Upper lobe of left lung (tissue), 6 donors: ENCODE results near the gene ECT2. TPM values are rescaled to one million over a fixed set of nuclear protein-coding genes. Genes with fewer than 3 reads are reported as not detected.

Experiments
- ATAC-seq, 2 donors: fragments of 200-7000 bp; cut with Tn5 transposase; one replicate each; pipeline ENCODE4 v1.9.1; 2022; ENCODE audit warnings: mild to moderate bottlenecking in 2 of 2, moderate library complexity in 2 of 2; ENCODE audit not compliant: low FRiP score in 2 of 2
- DNase-seq, 2 donors: peaks; one replicate each; pipeline ENCODE4 v3.0.0-alpha.2; 2019 to 2020
- H3K27ac ChIP-seq, 4 donors: fragments of 200-600 bp; sonication (generic); one replicate each; pipeline ENCODE4 v1.5.1; 2016 to 2019
- H3K27me3 ChIP-seq, 4 donors: fragments of 200-600 bp; sonication (generic); one replicate each; pipeline ENCODE4 v1.5.1; 2017 to 2019
- H3K36me3 ChIP-seq, 4 donors: fragments of 200-600 bp; sonication (generic); one replicate each; pipeline ENCODE4 v1.5.1; 2016 to 2019
- H3K4me1 ChIP-seq, 4 donors: fragments of 200-600 bp; sonication (generic); one replicate each; pipeline ENCODE4 v1.5.1; 2018 to 2019
- H3K4me3 ChIP-seq, 4 donors: fragments of 200-600 bp; sonication (generic); one replicate each; pipeline ENCODE4 v1.5.1; 2017 to 2019; ENCODE audit warnings: mild to moderate bottlenecking in 2 of 4, moderate library complexity in 1 of 4
- H3K9me3 ChIP-seq, 4 donors: fragments of 200-600 bp; sonication (generic); one replicate each; pipeline ENCODE4 v1.5.1; 2018 to 2019
- EP300 ChIP-seq, 4 donors: sonication (generic); formaldehyde crosslinking; IDR thresholded peaks; one replicate each; pipeline ENCODE4 v1.5.1; 2017; ENCODE audit warnings: antibody characterized with exemption in 4 of 4, control low read depth in 2 of 4
- POLR2A ChIP-seq, 4 donors: fragments of 450-650 bp; IDR thresholded peaks; one replicate each; pipeline ENCODE4 v1.5.1; 2016 to 2017; ENCODE audit warnings: antibody characterized with exemption in 4 of 4, mild to moderate bottlenecking in 2 of 4
- POLR2AphosphoS5 ChIP-seq, 2 donors: sonication (generic); formaldehyde crosslinking; IDR thresholded peaks; one replicate each; pipeline ENCODE4 v1.5.1; 2017; ENCODE audit warnings: antibody characterized with exemption in 2 of 2
- WGBS, 2 donors: methylation state at CpG; one replicate each; pipeline ENCODE4 v1.1.5; 2017 to 2018; 5-methylcytosine and 5-hydroxymethylcytosine counted together
- total RNA-seq, 6 donors: library from RNA; depleted of rRNA in 4 of 6; stranded (reverse); fragments of >200 nt in 4 of 6; gene quantifications; one replicate each; pipeline versions ENCODE4 v1.1.0 to v1.2.1, GENCODE V29; 2016 to 2021
- TF ChIP-seq, protein P1 (sequence below), 6 experiments: fragments of 450-650 bp in 4 of 6; fragments of 200-600 bp in 2 of 6; sonication (generic) in 2 of 6; IDR thresholded peaks; one replicate each; pipeline ENCODE4 v1.5.1; 2016 to 2019; ENCODE audit warnings: antibody characterized with exemption in 6 of 6
- donor health status: DM: no; HTN: no; CAD: no; lungs with moderate emphysema.
- donor health status: DM: no; HTN: yes; CAD: no; lungs with severe emphysema.

Gene ECT2
- total RNA-seq, 6 donors from 2014 or later = 7.1 to 18.7 (median 13.7) TPM

GRCh38 chr3:172776049-172776717, 25.7 kb downstream of the ECT2 start:
- H3K9me3 ChIP-seq = no peaks in the 10 kb centered on the region
- no peak overlapping the region for H3K27ac ChIP-seq
- H3K27me3 ChIP-seq = no peaks in the 10 kb centered on the region
- no peak for ATAC-seq
- peaks cover 0 to 17% (median 4%) of the 10 kb centered on the region in 4 donors for H3K36me3 ChIP-seq
- TF ChIP-seq, protein P1, sequence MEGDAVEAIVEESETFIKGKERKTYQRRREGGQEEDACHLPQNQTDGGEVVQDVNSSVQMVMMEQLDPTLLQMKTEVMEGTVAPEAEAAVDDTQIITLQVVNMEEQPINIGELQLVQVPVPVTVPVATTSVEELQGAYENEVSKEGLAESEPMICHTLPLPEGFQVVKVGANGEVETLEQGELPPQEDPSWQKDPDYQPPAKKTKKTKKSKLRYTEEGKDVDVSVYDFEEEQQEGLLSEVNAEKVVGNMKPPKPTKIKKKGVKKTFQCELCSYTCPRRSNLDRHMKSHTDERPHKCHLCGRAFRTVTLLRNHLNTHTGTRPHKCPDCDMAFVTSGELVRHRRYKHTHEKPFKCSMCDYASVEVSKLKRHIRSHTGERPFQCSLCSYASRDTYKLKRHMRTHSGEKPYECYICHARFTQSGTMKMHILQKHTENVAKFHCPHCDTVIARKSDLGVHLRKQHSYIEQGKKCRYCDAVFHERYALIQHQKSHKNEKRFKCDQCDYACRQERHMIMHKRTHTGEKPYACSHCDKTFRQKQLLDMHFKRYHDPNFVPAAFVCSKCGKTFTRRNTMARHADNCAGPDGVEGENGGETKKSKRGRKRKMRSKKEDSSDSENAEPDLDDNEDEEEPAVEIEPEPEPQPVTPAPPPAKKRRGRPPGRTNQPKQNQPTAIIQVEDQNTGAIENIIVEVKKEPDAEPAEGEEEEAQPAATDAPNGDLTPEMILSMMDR (IDR thresholded peaks at IDR 0.05) = no peak
- TF ChIP-seq POLR2A (IDR thresholded peaks at IDR 0.05) (no peak), POLR2AphosphoS5 (IDR thresholded peaks at IDR 0.05) (no peak), EP300 (IDR thresholded peaks at IDR 0.05) (no peak)
- DNase-seq = no peak
- no peak overlapping the region for H3K4me3 ChIP-seq
- WGBS, 2 donors = 82 to 87% methylated on average over 5 of the region's 5 CpGs
- no peaks in the 10 kb centered on the region for H3K4me1 ChIP-seq

- no peaks in the 10 kb centered on the region for H3K27me3 ChIP-seq
These were observed 27.4 kb downstream of the ECT2 start for GRCh38 chr3:172777901-172778300.

DNA sequence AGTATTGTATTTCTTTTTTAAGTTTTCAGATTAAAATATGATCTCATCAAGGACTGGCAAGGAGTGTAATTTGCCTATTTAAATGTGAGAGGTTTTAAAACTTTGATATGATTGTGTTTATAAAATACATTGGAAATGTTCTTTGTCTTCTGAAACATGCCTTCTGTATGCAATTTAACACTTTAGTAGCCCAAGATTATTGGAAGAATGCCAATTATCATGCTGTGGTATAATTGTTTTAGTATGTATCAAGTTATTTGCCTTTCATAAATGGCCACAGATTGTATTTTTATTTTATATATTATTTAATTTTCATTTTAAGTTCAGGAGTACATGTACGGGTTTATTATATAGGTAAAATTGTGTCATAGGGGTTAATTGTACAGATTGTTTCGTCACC, 31.7 kb downstream of the ECT2 start:
- no peaks in the 10 kb centered on the region for H3K27me3 ChIP-seq
- DNase-seq = no peak
- no peaks in the 10 kb centered on the region for H3K4me1 ChIP-seq
- H3K9me3 ChIP-seq = no peaks in the 10 kb centered on the region
- H3K36me3 ChIP-seq = peaks cover 0 to 9% (median 2%) of the 10 kb centered on the region in 4 donors
- ATAC-seq = no peak
- H3K27ac ChIP-seq = no peak overlapping the region
- TF ChIP-seq, protein P1 (IDR thresholded peaks at IDR 0.05) = no peak
- no peak for TF ChIP-seq POLR2A (IDR thresholded peaks at IDR 0.05)
- TF ChIP-seq POLR2AphosphoS5 (IDR thresholded peaks at IDR 0.05) = no peak
- no peak for TF ChIP-seq EP300 (IDR thresholded peaks at IDR 0.05)
- WGBS, 2 donors = 98 to 99% methylated on average over 2 of the region's 2 CpGs
- no peak overlapping the region for H3K4me3 ChIP-seq

More at GRCh38 chr3:172777901-172778300, 27.4 kb downstream of the ECT2 start:
- H3K4me3 ChIP-seq = no peak overlapping the region
- H3K27ac ChIP-seq = no peak overlapping the region
- WGBS, 2 donors = 96% methylated on average over 3 of the region's 3 CpGs
- no peaks in the 10 kb centered on the region for H3K9me3 ChIP-seq
- no peak for DNase-seq
- ATAC-seq = no peak
- H3K4me1 ChIP-seq = no peaks in the 10 kb centered on the region
- no peak for TF ChIP-seq EP300 (IDR thresholded peaks at IDR 0.05)
- TF ChIP-seq, protein P1 (IDR thresholded peaks at IDR 0.05) = no peak
- TF ChIP-seq POLR2AphosphoS5 (IDR thresholded peaks at IDR 0.05) = no peak
- TF ChIP-seq POLR2A (IDR thresholded peaks at IDR 0.05) = no peak
- peaks cover 0 to 17% (median 4%) of the 10 kb centered on the region in 4 donors for H3K36me3 ChIP-seq

- H3K4me1 ChIP-seq = no peaks in the 10 kb centered on the region
- H3K27me3 ChIP-seq = no peaks in the 10 kb centered on the region
- no peak overlapping the region for H3K27ac ChIP-seq
- 93 to 100% methylated on average over 1 of the region's 1 CpG for WGBS, 2 donors
- peaks cover 7 to 30% (median 10%) of the 10 kb centered on the region in 4 donors for H3K36me3 ChIP-seq
- TF ChIP-seq POLR2AphosphoS5 (IDR thresholded peaks at IDR 0.05) (no peak), EP300 (IDR thresholded peaks at IDR 0.05) (no peak), POLR2A (IDR thresholded peaks at IDR 0.05) (no peak)
- TF ChIP-seq, protein P1 (IDR thresholded peaks at IDR 0.05) = no peak
- H3K9me3 ChIP-seq = no peaks in the 10 kb centered on the region
- DNase-seq (no peak), ATAC-seq (no peak)
- H3K4me3 ChIP-seq = no peak overlapping the region
These were observed 35.5 kb downstream of the ECT2 start for GRCh38 chr3:172786036-172786435.

- Histone ChIP-seq H3K27me3 (no peaks in the 10 kb centered on the region), H3K27ac (no peak overlapping the region), H3K36me3 (peaks cover 7 to 30% (median 10%) of the 10 kb centered on the region in 4 donors), H3K4me1 (no peaks in the 10 kb centered on the region), H3K4me3 (no peak overlapping the region), H3K9me3 (no peaks in the 10 kb centered on the region)
- 89 to 95% methylated on average over 2 of the region's 2 CpGs for WGBS, 2 donors
- DNase-seq = no peak
- TF ChIP-seq POLR2A (IDR thresholded peaks at IDR 0.05) (no peak), EP300 (IDR thresholded peaks at IDR 0.05) (no peak), POLR2AphosphoS5 (IDR thresholded peaks at IDR 0.05) (no peak)
- TF ChIP-seq, protein P1 (IDR thresholded peaks at IDR 0.05) = no peak
- no peak for ATAC-seq
These were observed 36.5 kb downstream of the ECT2 start for GRCh38 chr3:172787019-172787418.
